SW480 (cell line): ENCODE results near the gene DAPK1.

Source experiments
- DNase-seq: peaks from one replicate; pipeline ENCODE4 v3.0.0-alpha.2; 2016; ENCODE audit warnings: low spot score

Gene DAPK1

DNA sequence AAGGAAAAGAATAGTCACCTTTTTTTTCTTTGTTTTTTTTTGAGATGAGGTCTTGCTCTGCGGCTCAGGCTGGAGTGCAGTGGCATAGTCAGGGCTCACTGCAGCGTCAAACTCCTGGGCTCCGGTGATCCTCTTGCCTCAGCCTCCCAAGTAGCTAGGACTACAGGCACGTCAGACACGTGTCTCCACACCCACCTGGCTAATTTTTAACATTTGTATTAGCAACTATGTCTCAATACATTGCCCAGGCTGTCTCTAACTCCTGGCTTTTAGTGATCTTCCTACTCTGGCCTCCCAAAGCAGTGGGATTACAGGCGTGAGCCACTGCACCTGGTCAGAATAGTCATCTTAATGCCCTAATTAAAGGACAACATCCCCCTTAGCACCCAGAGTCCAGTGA is 173.8 kb downstream of the DAPK1 start:
- no peak for DNase-seq

DNA sequence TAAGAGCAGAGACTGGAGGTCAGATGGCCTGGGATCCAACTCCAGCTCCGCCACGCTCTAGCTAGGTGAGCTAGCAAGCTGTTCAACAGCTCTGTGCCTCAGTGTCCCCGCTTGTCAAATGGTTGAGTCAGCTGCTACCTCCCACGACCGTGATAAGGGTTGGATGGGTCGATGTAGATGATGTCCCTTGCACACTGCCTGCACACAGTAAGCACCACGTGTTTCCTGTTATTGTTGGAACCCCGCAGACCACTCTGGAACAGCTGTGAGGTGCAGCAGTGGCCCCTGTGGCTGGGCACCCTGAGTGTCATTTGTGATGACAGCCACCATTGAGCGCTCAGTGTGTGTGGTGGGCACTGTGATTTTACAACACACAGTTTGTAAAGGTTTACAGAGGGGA is 174.3 kb downstream of the DAPK1 start:
- DNase-seq: no peak

DNA sequence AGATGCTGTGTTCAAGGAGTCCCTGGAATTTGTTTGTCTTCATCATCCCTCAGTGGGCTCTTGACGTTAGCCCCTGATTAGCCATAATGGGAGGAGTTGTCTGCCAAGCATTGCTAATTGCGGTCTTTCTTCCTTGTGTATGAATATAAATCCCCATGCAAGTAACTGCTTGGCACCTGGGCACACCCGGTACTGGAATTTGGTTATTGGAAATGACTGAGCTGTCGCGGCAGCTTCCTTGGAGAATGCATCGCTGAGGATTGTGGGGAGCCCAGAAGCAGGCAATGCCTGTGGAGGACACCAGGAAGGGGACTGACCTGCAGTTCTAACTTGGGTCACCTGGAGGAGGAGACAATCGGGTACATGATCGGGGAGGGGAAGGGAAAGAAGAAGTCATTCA is 174.9 kb downstream of the DAPK1 start:
- no peak for DNase-seq

DNA sequence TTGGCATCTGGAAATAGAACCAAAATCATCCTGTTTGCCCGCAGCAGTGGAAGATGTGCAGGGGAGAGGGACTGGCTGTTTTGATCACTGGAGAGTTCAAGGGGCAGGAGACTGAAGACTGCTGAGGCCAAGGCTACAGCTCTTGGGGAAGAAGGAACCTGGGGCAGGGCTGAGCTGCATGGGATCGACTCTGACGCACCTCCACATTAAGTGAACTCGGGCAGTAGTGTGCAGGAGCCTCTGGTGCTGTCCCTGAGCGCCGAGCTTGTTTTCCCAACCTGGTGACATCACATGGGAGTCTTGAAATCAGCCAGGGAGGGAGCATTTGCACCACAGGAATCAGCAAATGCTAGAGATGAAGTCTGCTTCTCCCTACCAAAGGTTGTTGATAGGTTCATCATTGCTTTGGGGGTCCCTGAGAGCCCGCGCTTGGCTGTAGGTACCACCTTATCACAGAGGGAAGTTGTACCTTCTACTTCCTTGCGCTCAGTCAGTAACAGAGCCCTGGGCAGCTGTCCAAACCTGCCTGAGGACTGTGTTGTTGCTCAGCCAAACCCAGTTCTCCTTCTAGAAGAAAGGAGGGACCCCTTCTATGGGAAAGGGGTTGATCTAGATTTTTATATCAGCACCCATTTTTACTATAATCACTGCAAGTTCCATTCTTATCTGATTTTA is 175.9 kb downstream of the DAPK1 start:
- DNase-seq: no peak

DNA sequence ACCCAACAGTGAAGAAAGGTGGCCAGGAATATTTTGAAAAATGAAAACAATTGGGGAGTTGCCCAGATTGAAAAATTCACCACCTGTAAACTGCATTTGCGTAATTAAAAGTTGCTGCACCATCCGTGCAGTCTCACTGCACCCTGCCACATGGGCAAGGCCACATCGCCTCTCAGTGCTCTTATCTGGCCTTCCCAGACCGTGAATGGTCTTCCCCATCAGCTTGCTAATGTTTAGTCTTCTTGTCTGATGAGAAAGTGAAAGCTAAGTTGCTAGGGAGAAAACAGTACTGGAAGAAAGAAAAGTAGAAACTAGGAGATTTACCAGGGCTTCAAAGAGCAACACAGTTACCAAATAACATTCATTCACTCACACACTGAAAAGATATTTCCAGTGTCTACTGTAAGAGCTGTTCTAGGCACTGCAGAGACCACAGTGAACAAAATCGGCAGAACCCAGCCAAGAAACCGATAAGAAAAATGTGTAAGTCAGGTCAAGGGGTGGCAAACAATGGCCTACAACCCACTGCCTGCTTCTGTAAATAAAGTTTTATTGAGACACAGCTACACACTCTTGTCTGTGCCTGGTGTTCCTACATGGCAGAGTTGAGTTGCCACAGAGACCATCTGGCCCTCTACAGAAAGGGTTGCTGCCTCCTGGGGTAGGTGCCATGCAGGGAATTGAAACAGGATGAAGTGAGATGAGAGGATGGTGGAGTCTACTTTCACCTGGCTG is 177.1 kb downstream of the DAPK1 start:
- DNase-seq: no peak

DNA sequence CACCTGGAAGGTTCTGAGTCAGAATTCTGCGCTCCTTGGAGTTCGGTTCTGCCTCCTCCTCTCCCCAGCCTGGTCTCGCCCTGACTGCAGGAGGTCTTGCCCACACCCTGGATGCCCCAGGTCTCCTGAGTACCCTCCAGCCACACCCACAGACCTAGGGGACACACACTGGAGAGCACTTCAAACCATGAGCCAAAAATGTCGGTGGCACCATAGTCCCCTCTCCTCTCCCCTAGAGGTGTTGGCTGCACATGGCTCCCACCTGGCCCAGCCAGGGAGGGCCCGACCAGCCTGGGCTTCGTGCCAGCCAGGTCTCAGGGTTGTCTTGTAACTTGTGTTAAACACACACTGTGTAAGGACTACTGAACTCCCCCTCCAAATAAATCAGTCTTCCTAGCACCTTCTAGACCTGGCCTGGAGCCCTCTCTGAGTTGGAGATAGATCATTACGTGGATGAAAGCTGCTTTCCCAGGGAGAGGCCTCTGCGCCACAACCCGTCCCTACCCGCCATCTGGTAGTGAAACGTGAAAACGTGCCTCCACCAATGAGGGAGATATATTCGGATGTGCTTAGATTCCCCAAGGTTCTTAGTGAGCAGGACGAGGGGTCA is 178.3 kb downstream of the DAPK1 start:
- DNase-seq: no peak

DNA sequence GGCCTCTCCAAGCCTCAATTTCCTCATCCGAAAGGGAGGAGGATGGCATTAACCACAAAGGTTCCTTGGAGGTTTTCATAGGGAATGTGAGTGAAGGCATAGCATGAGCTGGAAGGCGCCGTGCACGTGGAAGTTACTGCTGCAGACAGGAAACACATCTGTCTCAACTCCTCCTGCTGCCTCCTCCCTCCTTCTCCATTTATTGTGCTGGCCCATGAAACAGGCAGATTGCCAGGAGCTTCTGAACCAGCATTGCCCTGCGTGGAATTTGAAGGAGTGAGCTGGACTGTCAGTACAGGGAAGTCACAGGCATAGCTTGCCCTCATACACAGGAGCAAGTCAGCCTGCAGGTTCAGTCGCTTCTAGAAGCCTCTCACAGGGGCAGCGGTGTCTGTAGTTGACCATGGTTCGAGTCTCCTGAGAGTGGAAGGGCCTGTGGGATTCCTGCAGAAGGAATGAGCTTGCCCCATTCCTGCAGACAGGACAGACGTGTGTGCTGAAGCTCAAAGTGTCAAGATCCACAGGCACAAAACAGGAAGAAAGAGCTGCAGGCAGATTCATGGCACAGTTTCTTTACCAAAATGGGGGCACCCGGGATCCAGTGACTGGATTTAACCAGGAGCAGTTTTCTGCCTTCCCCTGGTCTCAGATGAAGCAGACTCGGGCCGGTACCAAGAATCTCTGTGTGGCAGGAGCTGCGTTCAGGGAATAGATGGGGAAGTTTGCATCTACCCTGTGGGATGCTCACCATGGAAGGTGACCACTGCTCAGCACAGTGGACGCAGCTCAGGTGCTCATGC is 179.5 kb downstream of the DAPK1 start:
- no peak for DNase-seq

DNA sequence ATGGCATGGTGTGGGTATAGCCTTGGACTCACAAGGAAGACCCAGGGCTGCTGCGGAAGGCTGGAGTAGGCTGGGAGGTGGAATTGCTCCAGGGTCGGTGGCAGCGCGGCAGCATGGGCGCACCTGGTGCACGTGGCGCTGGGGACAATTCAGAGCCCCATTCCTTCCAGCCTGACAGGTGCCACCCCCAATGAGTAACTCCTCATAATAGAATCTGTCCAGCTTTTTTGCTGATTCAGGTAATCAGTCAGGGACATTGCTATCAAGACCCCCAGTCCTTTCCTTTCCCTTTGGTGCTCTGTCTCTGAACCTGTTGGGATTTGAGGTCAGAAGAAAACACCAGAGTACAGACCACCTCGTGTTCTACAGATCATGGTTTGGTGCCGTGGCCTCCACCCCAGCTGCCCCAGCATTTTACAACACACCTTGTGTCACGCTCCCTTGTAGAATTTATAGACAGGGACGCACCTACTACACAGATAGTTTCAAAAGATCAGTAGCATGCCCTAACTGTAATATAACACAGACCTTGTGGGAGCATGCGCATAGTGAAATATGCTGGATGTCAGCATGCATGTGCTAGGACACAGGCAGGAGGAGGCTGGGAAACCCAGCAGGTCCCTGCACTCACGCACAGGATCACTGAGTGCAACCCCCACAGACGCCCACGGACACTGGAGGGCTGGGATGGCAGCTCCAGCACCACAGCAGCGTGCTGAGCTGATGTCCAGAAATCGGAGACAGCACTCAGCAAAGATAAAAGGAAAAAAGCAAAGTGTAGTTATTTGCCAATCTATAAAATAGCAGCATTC is 180.3 kb downstream of the DAPK1 start:
- no peak for DNase-seq

DNA sequence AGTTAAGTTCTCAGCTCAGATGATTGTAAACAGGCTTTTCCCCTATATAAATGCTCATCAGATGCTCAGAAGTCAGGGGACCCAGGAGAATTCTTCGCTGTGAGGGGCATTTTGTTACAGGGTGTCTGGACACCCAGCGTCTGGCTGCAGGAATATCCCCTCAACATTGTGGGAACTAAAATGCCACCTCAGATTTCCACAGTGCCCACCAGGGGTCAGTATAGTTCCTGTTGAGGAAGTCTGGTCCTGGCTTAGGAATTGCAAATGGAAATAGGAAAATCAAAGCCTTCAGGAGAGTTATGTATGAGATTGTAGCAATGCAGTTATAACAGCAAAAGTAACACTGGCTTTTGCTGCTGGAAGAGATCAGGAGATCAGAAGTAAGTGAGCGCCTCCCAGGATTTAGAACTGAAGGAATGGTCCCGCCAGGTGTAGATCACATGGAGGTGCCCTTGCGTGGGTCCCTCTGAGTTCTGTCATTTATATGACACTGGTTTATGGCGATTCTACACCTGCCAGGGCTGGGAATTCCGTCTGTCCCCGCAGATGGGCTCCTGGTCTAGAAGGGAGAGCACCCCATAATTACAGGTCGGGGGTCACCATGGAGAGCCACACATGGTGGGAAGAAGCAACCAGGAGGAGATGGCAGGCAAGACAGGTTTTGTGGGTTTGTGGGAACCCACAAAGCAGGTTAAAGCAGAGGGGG is 181.1 kb downstream of the DAPK1 start:
- peak; percentile 64 for DNase-seq

DNA sequence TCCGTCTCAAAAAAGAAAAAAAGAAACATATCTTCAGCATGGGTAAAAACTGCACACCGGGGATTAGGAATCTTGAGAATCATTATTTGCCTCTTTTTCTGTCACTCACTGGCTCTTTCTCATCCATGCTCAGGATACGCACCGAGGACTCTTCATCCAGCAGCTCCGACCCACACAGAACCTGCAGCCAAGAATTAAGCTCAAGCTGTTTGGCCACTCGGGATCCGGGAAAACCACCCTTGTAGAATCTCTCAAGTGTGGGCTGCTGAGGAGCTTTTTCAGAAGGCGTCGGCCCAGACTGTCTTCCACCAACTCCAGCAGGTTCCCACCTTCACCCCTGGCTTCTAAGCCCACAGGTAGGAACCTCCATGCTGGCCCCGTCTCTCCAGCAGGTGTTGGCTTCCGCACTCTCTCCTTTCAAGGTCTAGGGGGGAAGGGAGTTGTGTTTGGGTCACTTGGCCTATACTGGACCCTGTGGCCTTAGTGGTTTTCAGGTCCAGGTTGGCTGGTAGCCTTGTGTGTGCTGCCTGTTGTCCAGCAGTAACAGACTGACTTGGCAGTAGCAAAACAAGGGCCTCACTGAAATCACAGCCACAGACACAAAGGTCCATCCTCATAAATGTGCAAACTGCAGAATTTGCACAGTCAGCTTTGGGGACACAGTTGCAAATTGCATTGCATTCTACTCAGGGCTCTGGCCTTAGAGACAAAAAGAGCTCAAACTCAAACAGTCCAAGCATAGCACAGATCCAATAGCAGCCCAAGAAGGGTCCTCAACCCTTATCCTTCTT is 183.8 kb downstream of the DAPK1 start:
- no peak for DNase-seq

DNA sequence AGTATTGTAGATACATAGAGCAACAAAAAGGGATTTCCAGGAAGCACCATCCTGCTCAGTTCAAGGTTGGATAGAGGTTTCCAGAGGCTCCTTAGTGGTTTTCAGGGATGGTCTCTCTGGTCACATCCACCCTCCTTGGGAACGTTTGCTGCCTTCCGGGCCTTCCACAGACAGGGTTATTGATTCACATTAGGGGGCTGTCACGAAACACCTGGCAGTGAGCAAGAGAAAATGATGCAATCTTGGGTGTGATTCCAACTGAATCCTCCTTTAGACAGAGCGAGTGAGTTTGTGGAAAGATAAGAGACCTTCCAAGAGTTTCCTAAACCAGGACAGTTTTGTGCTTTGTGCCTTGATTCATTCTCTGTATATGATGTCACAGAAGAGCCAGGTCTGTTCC is 184.4 kb downstream of the DAPK1 start:
- DNase-seq: no peak

DNA sequence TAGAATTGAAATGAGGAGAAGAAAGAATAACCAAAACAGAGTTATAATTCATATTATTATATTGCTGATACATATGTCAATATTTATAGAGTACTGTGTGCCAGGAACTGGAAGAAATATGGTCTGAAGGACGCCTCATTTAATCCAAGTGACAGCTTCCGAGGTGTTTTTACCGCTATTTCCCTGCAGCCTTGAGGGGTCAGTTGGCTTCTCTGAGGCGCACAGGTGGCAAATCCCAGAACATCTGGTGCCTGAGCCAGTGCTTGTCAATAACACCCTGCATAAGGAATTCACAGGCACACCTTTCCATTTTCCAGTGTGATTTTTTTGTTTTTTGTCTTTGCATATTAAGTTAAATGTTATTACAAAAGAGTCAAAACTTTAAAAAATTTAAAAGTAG is 185.0 kb downstream of the DAPK1 start:
- no peak for DNase-seq

DNA sequence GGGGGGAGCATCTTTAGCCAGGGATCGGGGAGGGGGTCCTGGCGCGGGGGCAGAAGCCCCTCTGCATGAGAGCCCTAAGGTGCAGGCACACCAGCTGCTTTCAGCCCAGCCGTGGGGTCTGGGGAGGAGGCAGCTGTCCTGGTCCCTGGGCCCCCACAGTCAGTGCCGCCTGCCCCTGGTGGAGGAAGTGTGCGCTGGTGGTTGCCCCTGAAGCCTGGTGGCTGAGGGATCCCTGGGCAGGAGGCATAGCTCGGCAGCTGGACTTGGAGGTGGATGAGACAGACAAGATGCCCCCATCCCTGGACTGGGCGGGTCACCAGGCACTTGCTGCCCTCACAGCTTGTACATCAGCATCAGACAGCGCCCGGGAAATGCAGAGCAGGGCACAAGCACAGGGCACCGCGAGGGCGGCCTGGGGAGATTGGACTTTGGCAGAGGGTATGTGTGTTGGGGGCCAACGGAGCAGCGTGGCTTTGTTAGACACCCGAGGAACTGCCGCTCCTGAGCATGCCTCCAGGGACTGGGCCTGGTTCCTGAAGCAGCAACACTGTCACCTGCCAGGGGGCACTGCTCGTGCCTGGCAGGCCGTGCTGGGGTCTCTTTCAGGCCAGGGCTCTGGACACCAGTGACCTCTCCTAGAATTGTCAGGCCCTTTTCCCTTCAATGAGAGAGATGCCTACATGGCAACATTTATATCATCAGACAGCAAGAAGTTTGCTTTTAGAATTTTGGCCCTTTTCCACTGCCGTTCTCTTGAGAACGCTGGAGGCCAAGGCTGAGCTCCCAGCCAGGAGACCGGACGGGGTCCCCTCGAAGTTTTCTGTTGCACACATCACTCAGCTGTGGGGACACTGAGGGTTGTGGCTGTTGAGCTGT is 186.3 kb downstream of the DAPK1 start:
- no peak for DNase-seq

DNA sequence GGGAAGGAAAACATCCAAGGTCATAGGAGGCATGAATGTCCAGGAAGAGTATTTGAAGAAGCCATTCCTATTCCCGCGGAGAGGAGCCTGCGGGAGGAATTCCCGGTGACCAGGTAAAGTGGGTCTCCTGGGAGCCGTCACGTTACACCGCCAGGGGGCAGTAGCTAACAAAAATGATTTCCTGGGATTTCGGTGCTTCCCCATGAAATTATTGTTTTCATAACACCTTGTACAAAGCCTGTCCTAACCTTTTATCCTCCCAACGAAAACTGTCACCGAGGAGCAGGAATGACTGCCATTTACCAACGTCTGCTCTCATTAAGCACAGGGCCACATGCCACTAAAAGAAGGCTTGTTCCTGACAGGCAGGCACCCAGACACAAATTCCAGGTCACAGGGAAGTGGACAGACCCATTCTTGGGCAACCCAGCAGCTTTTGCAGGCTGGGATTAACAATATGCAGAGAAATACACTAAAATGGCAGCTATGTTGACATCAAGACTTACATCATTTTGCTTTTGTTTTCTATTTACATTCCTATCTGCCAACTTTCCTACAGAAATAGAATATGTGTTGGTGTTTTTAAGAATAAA is 187.1 kb downstream of the DAPK1 start:
- peak; percentile 30 for DNase-seq

DNA sequence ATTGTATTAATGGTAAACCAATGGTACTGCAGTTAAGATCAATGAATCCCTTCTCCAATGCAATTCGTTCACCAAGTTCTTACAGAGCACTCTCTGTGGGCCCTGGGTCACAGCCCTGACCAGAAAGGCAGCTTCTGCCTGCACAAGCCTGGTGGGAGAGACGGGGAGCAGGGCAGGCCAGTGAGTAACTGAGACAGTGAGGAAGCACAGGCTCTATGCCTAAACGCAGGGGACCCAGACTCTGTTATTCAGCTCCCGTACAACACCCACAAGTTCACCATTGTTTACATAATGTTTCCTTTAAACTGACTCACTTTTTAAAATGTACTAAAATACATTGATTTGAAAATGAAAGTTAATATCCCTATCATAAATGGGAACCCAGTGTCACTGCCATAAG is 187.8 kb downstream of the DAPK1 start:
- DNase-seq: no peak

DNA sequence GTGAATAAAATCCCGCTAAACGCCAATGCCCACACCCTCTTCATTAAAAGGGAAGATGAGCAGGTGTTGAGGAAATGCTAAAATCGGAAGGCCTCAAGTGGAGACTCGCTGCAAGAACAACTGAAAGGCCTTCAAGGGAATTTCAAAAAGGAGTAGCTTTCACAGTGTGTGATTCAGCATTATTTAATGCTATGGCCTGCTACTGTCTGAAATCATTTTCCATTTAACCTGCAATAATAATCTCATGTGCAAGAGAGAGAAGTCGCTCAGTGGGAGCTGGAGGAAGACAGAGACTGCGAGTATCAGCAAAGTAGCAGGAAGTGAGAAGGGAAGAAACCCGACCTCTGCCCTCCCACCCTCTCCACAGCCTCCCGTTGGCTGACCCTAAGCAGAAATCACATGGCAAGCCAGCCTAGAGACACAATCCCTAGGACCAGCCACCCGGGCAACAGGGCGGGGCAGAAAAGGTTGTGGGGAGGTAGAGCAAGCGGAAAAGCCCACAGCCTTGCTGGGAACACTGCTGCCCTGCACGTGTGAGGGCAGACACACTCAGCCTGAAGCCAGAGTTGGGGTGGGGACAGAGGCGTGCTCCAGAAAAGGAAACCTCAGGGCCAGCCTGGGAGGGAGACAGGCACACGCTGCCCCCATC is 188.3 kb downstream of the DAPK1 start:
- no peak for DNase-seq

DNA sequence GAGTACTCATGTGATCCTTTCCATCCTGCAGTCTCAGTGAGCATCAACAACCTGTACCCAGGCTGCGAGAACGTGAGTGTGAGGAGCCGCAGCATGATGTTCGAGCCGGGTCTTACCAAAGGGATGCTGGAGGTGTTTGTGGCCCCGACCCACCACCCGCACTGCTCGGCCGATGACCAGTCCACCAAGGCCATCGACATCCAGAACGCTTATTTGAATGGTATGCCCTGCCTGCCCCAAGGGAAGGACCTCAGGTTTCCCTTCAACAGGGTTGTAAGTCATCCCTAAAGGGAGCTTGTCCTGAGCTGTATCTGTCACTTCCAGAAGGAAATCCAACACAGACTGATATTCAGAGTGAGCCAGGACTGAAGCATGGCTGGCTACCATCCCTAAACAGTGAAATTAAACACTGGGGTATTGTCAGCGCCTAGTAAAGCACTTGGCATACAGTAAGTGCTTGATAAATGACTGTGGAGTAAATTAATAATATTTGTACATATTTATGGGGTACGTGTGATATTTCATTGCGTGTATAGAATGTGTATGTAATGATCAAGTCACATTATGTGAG is 188.9 kb downstream of the DAPK1 start:
- DNase-seq: no peak

DNA sequence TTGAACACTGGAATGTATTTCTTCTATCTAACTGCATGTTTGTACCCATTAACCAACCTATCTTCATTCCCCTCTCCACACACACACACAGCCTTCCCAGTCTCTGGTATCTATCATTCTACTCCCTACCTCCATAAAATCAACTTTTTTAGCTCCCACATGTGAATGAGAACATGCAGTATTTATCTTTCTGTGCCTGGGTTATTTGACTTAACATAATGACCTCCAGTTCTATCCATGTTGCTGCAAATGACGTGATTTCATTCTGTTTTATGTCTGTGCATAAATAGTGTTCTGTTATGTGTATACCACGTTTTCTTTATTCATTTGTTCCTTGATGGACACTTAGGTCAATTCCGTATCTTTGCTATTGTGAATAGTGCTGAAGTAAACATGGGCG is 189.5 kb downstream of the DAPK1 start:
- no peak for DNase-seq
